HEK293 (cell line): ENCODE measurements around the gene DDX20.

ENCODE experiments used
- CTCF ChIP-seq: fragments of 450-650 bp; formaldehyde crosslinking; IDR thresholded peaks from 2 replicates; pipeline ENCODE4 v1.5.1; 2016; ENCODE audit warnings: missing biosample characterization, missing genetic modification characterization
- GLIS2 ChIP-seq: fragments of 450-650 bp; formaldehyde crosslinking; IDR thresholded peaks from 2 replicates; pipeline ENCODE4 v1.5.1; 2016; ENCODE audit warnings: missing biosample characterization, missing genetic modification characterization
- PBX3 ChIP-seq: sonication (generic); formaldehyde crosslinking; IDR thresholded peaks from 2 replicates; pipeline ENCODE4 v1.8.1; 2022; ENCODE audit warnings: mild to moderate bottlenecking, moderate library complexity, missing genetic modification reagents
- PRDM10 ChIP-seq: fragments of 450-650 bp; formaldehyde crosslinking; IDR thresholded peaks from 2 replicates; pipeline ENCODE4 v1.5.1; 2016; ENCODE audit warnings: missing biosample characterization, missing genetic modification characterization
- ZNF239 ChIP-seq: fragments of 450-650 bp; formaldehyde crosslinking; IDR thresholded peaks from 2 replicates; pipeline ENCODE4 v1.5.1; 2016; ENCODE audit warnings: missing biosample characterization, missing genetic modification characterization
- ZNF433 ChIP-seq: fragments of 450-650 bp; formaldehyde crosslinking; IDR thresholded peaks from 2 replicates; pipeline ENCODE4 v1.5.1; 2016; ENCODE audit warnings: missing biosample characterization, missing genetic modification characterization, low read depth
- ZNF48 ChIP-seq: fragments of 450-650 bp; formaldehyde crosslinking; IDR thresholded peaks from 2 replicates; pipeline ENCODE4 v1.5.1; 2016; ENCODE audit warnings: missing biosample characterization, missing genetic modification characterization
- ZNF501 ChIP-seq: fragments of 450-650 bp; formaldehyde crosslinking; IDR thresholded peaks from 2 replicates; pipeline ENCODE4 v1.5.1; 2016; ENCODE audit warnings: missing biosample characterization, missing genetic modification characterization
- ZNF561 ChIP-seq: fragments of 450-650 bp; IDR thresholded peaks from 2 replicates; pipeline ENCODE4 v1.5.1; 2018; ENCODE audit warnings: missing biosample characterization, missing genetic modification characterization, borderline replicate concordance
- ZNF701 ChIP-seq: fragments of 450-650 bp; formaldehyde crosslinking; IDR thresholded peaks from 2 replicates; pipeline ENCODE4 v1.5.1; 2016; ENCODE audit warnings: missing biosample characterization, missing genetic modification characterization
- ZNF792 ChIP-seq: fragments of 450-650 bp; formaldehyde crosslinking; IDR thresholded peaks from 2 replicates; pipeline ENCODE4 v1.5.1; 2016; ENCODE audit warnings: missing biosample characterization, missing genetic modification characterization
- ZNF843 ChIP-seq: fragments of 450-650 bp; formaldehyde crosslinking; IDR thresholded peaks from 2 replicates; pipeline ENCODE4 v1.5.1; 2016; ENCODE audit warnings: missing biosample characterization, missing genetic modification characterization
- ZSCAN23 ChIP-seq: fragments of 450-650 bp; formaldehyde crosslinking; IDR thresholded peaks from 2 replicates; pipeline ENCODE4 v1.5.1; 2016; ENCODE audit warnings: missing biosample characterization, missing genetic modification characterization

GRCh38 chr1:111776861-111777260, 21.2 kb downstream of the DDX20 start:
- TF ChIP-seq PBX3 (CRISPR knock-in tag), result no peak
- TF ChIP-seq ZSCAN23 (tag by site-specific recombination), result no peak
- TF ChIP-seq ZNF792, result no peak
- no peak for TF ChIP-seq CTCF
- TF ChIP-seq ZNF701, result no peak
- no peak for TF ChIP-seq PRDM10 (tag by site-specific recombination)
- TF ChIP-seq ZNF239 (tag by site-specific recombination), result no peak
- TF ChIP-seq ZNF48 (tag by site-specific recombination), result no peak
- TF ChIP-seq ZNF433, result no peak
- TF ChIP-seq GLIS2 (tag by site-specific recombination), result no peak
- TF ChIP-seq ZNF843 (tag by site-specific recombination), result no peak
- TF ChIP-seq ZNF501 (tag by site-specific recombination), result no peak
- no peak for TF ChIP-seq ZNF561 (tag by site-specific recombination)
